ENCODE results near the gene TAPT1.

GRCh38 chr4:16126714-16127113 is 99.6 kb downstream of the TAPT1 start:
- TF ChIP-seq REST (IDR thresholded peaks at IDR 0.05; ENCODE audit: low read depth) (no peak), RAD21 (IDR thresholded peaks at IDR 0.05; ENCODE audit: low read depth) (no peak), MAX (IDR thresholded peaks at IDR 0.05) (no peak), TAF1 (IDR thresholded peaks at IDR 0.05; ENCODE audit: low read depth) (no peak), YY1 (IDR thresholded peaks at IDR 0.05; ENCODE audit: low read depth) (no peak), TEAD4 (IDR thresholded peaks at IDR 0.05) (no peak), USF1 (IDR thresholded peaks at IDR 0.05) (no peak), TCF12 (IDR thresholded peaks at IDR 0.05; ENCODE audit: low read depth) (no peak), FOXM1 (IDR thresholded peaks at IDR 0.05; ENCODE audit: borderline replicate concordance, low read depth) (no peak), EP300 (IDR thresholded peaks at IDR 0.05; ENCODE audit: borderline replicate concordance) (no peak), CREB1 (IDR thresholded peaks at IDR 0.05; ENCODE audit: low read depth) (no peak), ZBTB7A (IDR thresholded peaks at IDR 0.05; ENCODE audit: low read depth) (no peak), EGR1 (IDR thresholded peaks at IDR 0.05) (no peak), CEBPB (IDR thresholded peaks at IDR 0.05) (no peak)
